Measurements from ENCODE around the gene MYBBP1A.

GRCh38 chr17:4516735-4517134 is 38.4 kb downstream of the MYBBP1A start:
- no peak for TF ChIP-seq CTCF (IDR thresholded peaks at IDR 0.05)
- no peak for TF ChIP-seq POLR2A (IDR thresholded peaks at IDR 0.05)
